Stimulated activated CD8-positive, alpha-beta memory T cell treated with anti-CD3 and anti-CD28 coated beads, Interleukin-12 subunit alpha, Interleukin-12 subunit beta, amount 100 ng/mL, for 24 hours (primary cell): ENCODE data around the gene IFI44L.

Source experiments
- DNase-seq: peaks from one replicate; pipeline ENCODE4 v3.0.0-alpha.2; 2020; ENCODE audit errors: extremely low read depth

The IFI44L gene

DNA sequence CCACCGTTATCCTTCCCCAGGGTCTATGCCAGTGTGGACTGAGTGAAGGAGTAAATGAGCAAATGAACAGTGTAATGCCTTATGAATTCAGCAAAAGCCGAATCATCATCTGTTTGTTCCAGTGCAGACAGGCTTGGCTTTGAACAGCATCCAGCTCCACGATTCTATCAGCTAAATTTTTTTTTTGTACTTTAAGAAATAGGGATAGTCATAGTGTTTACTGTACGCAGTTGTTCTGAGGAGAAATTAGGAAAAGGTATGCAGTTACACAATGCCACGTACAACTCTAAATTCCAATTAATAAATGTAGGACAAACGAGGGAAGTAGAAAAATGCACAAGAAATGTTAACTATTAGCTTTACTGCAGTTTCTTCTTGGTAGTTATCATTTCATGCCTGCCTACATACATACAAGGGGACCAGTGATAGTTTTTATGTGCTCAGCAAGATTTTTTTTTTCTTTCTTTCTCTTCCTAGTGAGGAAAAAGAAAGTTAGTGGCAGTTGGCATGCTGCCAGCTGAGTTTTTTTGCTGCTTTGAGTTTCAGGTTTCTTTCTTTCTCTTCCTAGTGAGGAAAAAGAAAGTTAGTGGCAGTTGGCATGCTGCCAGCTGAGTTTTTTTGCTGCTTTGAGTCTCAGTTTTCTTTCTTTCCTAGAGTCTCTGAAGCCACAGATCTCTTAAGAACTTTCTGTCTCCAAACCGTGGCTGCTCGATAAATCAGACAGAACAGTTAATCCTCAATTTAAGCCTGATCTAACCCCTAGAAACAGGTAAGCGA, at the start of gene IFI44L:
IFI44L (plus strand) TSS at position 646 of the 777 bp plus-strand sequence. CDS start 7,468 bp downstream, outside the sequence.
- DNase-seq, result peak; percentile 5

DNA sequence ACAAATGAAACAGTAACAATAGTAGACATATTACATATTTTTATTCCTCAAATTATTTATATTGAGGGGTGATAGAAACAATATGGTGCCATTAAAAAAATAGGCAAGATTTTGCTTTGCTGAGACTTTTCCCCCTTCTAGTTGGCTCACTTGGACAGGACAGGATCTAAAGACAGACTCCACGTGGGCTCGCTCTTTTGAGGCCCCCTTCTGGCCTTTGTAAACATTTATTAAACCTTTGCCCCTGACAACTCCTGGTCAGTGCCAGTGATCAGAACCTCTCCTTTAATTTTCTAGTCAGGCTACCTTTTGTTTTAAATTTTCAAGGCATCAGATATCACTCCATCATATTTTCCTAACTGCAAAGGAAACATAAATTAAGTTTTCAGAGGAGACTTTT, 49.7 kb upstream of the IFI44L start:
- no peak for DNase-seq

DNA sequence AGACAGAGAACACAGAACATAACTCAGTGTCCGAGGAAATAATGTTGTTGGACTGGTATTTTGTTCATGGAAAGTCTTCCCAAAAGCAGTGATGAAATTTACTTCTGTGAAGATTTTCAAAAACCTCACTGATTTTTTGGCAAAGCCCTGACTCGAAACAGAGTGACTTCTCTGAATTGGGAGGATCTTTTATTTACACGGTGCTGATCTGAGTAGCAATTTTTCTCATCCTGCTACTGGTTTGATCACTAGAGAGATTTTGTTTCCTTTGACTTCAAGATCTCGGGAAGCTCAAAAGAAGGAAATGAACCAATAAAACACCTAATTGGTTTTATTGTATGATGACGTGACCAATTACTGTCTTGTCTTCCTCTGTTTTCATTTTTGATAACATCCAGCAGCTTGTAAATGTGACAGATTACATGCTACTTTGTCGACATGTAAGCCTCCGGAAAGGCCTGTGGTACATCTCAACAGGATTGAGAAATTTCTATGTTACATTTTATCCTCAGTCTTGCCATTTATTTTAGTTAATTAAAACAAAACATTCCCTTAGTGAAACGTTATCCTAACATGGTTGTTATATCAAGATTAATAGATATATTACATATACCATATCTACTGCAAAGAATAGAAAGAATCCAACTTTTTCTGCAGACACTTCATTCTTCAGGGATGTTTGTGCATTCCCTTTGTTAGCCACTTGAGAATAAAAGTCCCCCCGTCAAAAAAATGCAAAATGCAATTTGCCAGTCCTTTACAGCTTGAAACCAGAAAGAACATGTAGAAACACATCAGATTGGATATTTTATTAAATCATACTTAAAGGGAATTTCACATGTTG, 42.8 kb upstream of the IFI44L start:
- no peak for DNase-seq

DNA sequence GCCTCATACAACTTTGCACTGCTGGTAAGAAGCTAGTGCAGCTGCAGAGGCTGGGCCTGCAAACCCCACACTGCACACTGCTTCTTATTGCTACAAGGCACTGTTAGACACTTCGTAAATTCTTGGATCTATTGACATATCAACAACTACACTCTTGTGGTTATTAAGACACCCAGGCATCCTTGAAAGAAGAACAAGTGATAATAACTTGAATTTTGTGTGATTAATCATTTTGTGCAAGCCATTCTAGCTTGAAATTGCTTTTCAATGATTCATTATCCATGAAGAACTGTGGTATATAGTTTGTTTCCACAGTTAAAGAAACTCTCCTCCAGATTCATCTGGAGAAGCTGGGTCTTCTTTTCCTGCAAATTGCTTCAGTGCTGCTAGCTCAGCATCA, 33.7 kb upstream of the IFI44L start:
- DNase-seq, result no peak

DNA sequence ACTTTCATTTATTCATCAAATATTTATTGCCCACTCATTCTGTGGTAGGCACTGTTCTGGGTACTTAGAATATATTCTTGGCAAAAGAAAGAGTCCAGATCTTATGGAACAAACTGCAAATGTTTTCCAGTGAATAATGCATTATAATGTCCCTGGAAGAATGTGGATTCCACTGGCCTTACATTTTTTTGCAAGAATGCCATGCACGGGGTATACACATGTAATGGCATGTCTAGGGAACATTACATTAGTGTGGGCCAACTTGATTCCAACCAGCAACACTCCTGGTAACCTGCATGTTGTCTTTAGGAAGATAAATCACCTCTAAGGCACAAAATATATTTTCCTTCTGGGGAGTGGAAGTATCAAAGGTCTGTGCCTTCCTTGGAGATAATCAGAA, 33.0 kb upstream of the IFI44L start:
- no peak for DNase-seq

DNA sequence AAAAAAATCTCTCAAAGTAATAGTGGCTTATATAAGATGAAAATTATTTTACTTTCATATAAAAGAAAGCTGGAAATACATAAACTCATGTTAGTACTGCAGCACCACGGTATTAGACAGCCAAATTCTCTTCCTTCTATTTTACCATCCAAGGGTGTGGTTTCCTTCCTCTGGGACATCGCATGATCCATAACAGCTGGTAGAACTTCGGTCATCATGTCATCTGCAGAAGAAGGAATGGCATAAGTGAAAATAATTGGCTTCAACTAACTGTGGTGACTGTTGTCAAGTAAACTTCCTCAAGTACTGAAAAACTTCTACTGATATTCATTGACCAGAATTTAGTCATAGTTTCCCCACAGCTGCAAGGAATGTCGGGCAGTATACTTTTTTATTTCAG, 28.3 kb upstream of the IFI44L start:
- no peak for DNase-seq

DNA sequence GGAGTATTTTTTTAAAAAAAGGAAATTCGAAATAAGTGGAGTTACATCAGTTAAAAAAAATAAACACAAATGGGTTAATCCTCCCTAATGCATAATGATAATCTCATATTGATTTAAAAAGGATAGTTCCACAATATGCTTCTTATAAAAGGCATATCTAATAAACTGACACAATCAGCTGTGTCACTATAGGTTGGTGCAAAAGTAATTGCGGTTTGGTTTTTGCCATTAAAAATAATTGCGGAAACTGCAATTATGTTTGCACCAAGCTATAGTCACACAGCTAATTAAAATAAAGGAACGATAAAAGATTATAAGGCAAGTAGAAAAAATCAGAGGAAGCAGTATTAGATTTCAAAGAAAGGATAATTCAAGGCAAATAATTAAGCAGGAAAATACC, 21.0 kb upstream of the IFI44L start:
- DNase-seq, result no peak

DNA sequence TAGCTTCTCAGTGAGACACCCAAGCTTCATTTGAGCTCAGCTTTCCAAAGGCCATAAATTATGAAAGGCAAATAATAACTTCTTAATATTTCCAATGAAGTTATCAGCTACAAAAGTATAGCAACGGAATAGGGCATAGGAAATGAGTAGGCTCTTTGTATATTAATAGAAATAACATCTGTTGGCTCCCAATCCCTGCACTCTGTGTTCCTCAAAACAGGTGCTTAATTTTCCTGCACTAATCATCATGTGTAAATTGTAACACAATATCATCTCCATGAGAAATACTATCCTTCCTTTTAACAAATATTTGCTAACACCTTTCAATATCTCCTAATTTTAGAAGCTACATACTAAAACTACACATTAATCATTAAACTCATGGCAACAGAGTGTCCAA, 19.2 kb upstream of the IFI44L start:
- DNase-seq, result no peak

DNA sequence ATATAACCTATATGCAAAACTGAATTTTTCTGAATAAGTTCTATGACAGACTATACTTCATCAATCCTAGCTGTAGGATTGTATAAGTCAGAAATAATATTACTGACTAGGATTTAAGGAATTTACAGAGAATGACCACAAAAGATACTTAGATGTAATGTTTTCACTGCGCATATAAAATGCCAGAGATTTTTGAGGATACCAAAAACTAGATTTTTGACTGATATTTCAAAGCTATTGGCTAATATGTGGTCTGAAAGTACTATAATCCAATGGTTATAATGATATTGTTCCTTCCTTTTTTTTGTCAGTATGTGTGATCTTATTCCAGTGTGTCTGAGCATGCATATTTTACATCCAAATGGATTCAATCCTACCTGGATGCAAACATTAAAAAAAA, 17.0 kb upstream of the IFI44L start:
- DNase-seq, result no peak

DNA sequence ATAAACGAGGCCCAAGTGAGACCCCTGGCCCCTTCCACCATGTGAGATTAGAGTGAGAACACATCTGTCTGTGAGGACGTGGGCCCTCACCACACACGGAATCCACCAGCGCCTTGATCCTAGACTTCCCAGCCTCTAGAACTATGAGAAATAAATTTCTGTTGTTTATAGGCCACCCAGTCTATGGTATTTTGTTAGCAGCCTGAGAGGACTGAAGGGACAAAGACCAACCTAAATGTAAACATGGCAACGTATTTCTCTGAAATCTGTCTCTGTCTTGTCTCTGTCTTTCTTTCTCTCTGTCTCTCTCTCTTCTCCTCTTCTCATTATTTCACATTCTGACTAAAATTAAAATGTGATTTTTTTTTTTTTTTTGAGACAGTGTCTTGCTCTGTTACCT, 15.6 kb upstream of the IFI44L start:
- no peak for DNase-seq

DNA sequence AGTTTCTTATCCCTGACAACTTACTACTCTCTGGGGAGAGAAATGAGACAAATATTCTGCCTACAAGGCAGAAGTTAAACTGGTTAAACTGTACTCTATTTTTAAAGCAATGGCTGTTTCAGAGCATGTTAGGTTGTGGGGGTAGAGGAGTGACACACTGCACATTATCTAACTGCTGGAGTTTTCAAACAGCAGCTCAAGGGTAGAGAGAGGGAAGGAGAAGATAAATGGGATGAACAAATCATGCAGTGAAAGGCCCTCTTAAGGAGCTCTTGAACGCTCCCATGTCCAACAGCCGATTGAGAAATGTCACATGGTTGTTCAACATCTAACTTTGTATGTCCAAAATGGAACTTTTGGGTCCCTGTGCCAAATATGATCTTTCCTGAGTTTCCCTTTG, 14.0 kb upstream of the IFI44L start:
- DNase-seq, result no peak

DNA sequence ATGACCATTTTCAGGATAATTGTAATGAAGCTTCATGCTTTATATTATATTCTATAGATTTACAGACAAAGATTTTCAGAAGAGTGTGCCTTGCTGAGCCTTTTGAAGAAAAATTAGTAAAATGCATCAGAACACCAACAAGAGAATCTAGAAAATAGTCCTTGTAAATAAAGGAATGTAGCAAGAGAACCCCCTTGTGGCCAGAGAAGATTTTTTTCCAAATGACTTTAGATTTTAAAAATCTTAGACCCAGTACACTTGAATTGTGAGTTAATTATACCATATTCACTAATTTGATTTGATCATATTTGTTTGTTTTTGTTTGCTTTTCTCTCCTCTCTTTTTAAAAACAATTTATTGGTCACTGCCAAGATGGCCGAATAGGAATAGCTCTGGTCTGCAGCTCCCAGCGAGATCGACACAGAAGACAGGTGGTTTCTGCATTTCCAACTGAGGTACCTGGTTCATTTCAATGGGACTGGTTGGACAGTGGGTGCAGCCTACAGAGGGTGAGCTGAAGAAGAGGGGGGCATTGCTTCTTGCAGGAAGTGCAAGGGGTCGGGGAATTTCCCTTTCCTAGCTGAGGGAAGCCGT, 12.8 kb upstream of the IFI44L start:
- no peak for DNase-seq

DNA sequence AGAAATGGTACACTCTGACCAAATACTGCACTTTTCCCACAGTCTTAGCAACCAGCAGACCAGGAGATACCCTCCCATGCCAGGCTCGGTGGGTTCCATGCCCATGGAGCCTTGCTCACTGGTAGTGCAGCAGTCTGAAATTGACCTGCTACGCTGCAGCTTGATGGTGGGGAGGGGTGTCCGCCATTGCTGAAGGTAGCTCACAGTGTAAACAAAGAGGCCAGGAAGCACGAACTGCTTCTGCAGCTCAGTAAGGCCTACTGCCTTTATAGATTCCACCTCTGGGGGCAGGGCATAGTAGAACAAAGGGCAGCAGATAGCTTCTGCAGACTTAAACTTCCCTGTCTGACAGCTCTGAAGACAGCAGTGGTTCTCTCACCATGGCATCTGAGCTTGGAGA, 12.3 kb upstream of the IFI44L start:
- DNase-seq, result no peak

DNA sequence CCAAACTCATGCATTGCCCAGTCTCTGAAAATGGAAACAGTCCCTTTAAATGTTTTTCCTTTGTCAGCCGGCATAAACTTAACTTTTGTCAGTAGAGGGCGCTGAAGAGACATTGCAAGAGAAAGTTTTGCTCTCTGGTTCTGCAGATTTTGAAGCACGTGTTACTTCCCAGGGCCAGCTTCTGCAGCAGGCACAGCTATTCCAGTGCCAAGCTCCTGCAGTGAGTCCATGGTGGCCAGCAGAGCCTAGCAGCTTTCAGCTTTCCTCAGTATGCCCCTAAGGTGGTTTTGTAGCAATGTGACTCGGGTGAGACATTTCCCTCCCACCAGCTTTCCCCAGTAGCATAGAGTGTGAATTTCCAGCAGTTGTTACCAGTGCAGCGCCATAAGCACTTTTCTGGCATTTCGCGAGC, 2.6 kb upstream of the IFI44L start:
- no peak for DNase-seq

DNA sequence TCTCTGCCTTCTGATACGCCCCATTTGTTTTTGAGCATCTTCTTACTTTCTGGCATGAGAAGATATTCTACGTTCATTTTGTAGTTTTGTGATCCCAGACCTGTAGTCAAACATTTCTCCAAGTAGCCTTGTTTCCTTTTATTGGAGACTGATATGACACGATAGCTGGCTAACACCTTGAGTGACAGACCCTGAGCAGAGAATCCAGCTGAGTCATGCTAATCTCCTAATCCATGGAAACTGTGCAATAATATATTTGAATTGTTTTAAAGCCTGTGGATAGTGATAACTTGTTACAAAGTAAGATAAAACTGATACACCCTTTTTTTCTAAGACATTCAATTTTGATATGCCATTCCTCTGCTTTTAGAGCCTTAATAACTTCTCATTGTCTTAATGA, 1.2 kb upstream of the IFI44L start:
- DNase-seq, result no peak

DNA sequence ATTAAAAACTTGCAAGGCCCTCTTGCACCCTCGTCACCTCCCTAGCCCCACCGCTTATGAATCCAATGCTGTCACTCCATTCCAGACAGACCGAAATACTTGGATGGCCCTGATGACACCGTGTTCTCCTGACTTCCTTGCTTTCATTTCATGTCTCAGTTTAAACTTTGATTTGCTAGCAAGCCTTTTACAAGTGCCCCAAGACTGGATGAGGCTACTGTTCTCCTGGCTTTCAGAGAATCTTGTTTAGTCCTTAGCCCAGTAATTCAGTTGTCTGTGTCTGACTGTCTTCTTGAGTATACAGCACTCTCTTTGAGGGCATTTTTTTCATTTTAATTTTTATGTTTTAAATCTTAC, 824 bp upstream of the IFI44L start:
- DNase-seq, result no peak

DNA sequence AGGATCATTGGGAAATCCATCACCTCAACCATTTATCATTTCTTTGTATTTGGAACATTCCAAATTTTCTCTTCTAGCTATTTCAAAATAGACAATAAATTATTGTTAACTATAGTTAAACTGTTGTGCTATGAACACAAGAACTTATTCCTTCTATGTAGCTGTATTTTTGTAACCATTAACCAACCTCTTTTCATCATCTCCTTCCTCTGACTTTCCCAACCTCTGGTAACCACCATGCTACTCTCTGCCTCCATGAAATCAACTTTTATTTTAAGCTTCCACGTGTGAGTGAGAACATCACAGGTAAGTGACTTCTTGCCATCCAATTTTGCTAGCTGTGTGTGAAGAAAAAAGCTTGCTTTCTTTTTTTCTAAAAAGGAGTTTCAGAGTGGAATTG, 418 bp downstream of the IFI44L start:
- no peak for DNase-seq

DNA sequence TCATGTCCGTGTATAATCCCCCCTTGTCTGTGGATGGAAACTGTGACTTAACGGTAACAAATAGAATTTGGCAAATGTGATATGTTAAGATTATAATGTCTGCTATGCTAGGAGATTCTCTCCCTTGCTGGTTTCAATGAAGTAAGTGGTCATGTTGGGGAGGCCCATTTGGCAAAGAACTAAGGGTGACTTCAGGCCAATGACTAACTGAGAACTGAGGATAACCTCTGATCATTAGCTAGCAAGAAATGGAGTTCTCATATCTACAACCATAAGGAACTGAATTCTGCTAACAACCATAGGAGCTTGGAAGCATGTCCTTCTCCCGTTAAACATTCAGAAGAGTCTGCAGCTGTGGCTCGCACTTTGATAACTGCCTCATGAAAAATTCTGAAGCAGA, 2.3 kb downstream of the IFI44L start:
- no peak for DNase-seq

DNA sequence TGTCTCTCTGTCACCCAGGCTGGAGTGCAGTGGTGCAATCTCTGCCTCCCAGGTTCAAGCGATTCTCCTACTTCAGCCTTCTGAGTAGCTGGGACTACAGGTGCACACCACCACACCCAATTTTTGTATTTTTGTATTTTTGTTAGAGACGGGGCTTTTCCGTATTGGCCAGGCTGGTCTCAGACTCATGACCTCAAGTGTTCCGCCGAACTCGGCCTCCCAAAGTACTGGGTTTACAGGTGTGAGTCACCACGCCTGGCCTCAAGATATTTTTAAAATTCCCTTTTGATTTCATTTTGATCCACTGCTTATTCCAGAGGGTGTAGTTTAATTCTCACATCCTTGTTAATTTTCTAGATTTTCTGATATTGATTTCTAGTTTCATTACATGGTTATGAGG, 3.8 kb downstream of the IFI44L start:
- DNase-seq, result no peak

DNA sequence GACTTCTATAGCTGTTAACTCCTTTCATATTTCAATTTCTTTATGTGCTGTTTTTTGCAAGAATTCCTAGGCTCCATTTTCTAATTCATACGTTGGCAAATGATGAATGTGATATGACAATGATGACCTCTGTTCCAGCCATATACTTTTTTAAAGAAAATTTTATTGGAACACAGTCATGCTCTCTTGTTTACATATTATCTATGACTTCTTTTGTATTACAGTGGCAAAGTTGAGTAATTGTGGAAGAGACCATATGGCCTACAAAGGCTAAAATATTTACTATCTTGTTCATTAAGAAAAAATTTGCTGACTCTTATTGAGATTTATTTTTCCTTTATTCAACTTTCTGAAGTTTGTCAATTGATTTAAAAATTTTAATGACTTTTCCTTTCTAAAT, 7.1 kb downstream of the IFI44L start:
- DNase-seq, result no peak

DNA sequence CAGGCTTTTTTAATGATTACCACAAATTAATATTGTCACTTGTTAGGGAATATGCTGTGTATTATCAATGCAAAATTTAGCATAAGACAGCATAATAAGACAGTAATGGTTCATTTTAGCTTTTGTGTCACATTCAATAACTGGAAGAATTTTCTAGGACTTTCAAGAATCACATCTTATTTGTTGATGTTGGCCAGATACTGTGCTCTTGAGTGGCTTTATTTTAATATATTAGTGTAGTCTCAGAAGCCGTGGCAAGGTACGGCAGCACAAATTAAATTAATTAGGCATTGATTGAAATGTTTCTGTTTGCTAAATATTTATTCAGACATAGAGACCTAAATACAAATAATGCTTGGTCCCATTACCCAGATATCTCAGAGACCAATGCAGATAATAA, 10.4 kb downstream of the IFI44L start:
- no peak for DNase-seq

DNA sequence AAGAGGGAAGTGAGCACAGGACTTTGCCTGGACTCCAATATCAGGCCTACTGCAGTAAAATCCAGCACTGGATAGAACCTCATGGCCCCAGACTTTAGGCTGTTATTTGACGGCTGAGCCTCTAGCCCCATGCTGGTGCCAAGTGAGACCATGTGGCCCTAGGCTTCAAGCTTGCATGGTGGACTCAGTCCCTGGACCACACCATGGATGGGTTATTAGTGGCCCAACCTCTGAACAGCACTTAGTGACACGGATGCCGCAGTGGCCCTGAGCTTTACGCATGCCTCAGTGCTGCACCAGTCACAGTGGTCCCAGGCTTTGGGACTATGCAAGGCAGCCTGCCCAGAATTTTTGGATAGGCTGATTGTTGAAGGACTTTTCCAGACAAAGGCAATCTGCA, 13.0 kb downstream of the IFI44L start:
- DNase-seq, result no peak

DNA sequence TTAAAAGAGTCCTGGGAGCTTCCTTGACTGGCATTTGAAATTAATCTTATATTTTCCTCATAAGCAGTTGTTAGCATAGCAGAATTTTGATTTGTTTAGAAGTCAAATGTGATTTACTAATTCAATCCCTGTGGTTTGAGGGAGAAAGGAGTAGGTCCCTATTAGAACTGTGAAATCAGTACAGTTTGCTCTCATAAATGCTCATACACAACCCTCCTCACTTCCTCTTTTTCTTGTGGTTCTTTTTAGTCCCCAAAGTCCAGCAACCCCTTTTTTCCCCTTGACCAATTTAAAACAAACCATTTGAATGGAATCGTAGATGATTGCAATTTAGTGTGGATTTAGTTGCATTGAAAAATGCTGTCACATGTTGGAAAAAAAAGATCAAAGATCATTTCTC, 20.2 kb downstream of the IFI44L start:
- no peak for DNase-seq
